ENCODE results near the gene YKT6. TPM values are rescaled to one million over a fixed set of nuclear protein-coding genes. Genes with fewer than 3 reads are reported as not detected.

The YKT6 gene
- total RNA-seq, 1 donor from 2014 or later, result 53.3 TPM

DNA sequence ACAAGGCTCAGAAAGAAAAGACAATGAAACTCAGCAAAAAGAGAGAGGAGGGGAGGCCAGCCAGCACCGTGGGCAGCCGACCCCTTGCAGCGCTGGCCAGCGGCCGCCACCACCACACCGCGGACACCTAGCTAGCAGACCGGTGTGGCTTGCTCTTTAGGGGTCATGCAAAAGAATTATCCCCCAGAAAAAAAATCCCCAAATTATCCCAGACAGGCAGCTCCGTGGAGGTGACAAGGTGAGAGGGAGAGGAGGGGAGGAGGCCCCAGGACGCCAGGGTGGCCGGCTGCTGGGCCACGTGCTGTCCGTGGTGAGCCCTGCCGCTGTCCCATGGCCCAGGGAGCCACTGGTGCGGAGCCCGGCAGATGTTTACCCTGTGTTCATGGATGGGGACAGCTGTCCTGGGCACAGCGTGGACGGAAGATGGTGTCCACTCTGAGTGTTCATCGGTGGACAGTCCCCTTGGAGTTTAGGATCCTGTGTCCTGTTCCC is 16.5 kb downstream of the YKT6 start:
- peak; percentile 9 for DNase-seq
- TF ChIP-seq, protein P1, sequence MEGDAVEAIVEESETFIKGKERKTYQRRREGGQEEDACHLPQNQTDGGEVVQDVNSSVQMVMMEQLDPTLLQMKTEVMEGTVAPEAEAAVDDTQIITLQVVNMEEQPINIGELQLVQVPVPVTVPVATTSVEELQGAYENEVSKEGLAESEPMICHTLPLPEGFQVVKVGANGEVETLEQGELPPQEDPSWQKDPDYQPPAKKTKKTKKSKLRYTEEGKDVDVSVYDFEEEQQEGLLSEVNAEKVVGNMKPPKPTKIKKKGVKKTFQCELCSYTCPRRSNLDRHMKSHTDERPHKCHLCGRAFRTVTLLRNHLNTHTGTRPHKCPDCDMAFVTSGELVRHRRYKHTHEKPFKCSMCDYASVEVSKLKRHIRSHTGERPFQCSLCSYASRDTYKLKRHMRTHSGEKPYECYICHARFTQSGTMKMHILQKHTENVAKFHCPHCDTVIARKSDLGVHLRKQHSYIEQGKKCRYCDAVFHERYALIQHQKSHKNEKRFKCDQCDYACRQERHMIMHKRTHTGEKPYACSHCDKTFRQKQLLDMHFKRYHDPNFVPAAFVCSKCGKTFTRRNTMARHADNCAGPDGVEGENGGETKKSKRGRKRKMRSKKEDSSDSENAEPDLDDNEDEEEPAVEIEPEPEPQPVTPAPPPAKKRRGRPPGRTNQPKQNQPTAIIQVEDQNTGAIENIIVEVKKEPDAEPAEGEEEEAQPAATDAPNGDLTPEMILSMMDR (IDR thresholded peaks at IDR 0.05; ENCODE audit: borderline replicate concordance), result no peak
- Histone ChIP-seq H3K4me1 (no peaks in the 10 kb centered on the region), H3K27ac (replicated peaks) (no peak overlapping the region), H3K9me3 (replicated peaks) (no peaks in the 10 kb centered on the region), H3K4me3 (no peak overlapping the region), H3K36me3 (peaks cover 19% of the 10 kb centered on the region), H3K27me3 (ENCODE audit: low read depth) (peaks cover 5% of the 10 kb centered on the region)
- intact Hi-C loops (cut with micrococcal nuclease), result no loop called here

DNA sequence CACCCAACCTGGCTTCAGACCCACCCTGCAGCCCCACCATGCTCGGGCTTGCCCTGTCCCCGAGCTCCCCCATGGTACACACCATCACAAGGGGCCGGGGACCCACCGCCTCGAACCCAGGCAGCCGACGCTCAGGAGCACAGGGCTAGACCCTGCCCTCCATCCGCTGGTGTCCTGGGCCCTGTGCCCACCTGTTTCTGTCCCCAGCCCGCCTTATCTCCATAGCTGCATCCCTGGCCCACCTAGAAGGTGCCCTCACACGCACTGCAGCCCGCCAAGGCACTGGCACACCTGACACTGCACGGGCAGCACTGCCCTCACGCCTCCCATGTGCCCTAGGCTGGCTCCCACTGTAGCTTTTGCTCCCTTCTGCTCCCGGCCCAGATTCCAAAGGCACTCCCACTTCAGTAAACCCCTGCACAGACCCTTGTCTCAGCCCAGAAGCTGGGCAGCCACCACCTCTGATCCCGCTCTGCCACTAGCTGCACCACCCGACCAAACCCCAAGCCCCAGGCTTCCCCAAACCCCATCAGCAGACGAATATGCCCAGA is 17.1 kb downstream of the YKT6 start:
- no peaks in the 10 kb centered on the region for H3K4me1 ChIP-seq
- no peak overlapping the region for H3K4me3 ChIP-seq
- TF ChIP-seq, protein P1 (IDR thresholded peaks at IDR 0.05; ENCODE audit: borderline replicate concordance), result no peak
- peak; percentile 11 for DNase-seq
- H3K27me3 ChIP-seq (ENCODE audit: low read depth), result peaks cover 5% of the 10 kb centered on the region
- peaks cover 12% of the 10 kb centered on the region for H3K36me3 ChIP-seq
- intact Hi-C loops (cut with micrococcal nuclease), result no loop called here
- H3K9me3 ChIP-seq (replicated peaks), result no peaks in the 10 kb centered on the region
- no peak overlapping the region for H3K27ac ChIP-seq (replicated peaks)

DNA sequence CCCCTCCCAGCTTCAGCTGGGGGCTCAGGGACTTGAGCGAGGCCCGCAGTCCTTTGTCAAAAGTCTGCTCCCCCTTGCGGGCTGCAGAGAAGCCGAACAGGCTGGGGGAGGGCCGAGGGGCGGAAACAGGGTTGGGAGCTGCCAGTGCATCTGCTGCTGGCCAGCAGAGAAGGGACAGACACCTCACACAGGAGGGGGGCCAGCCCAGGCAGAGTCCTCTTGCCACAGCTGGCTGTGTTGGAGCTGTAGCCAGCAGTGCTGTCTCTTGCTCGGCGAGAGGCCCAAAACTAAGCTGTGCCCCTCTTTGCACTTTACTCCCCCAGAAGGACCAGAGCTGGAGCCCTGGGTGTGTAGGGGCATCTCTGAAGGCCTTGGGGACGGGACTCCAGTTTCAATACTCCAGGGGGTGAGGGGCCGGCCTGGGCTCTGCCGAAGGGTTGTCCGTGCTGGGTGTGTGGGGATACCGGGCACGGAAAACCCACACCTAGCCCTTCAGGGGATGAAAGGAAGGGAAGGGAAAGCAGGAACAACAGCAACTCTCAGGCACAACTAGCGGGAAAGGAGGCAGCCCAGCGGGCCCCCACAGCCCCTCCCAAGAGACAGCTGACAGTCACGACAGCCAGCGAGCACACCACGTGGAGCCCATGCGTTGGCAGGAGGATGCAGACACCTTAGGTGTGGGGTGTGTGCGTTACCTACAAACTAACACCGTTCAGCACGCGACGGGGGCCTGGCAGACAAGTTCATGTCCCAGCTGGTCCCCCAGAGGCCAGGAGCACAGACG is 17.8 kb downstream of the YKT6 start:
- Histone ChIP-seq H3K9me3 (replicated peaks) (no peaks in the 10 kb centered on the region), H3K27me3 (ENCODE audit: low read depth) (peaks cover 5% of the 10 kb centered on the region), H3K4me1 (no peaks in the 10 kb centered on the region), H3K36me3 (peaks cover 5% of the 10 kb centered on the region), H3K27ac (replicated peaks) (no peak overlapping the region), H3K4me3 (no peak overlapping the region)
- peak; percentile 7 for DNase-seq
- TF ChIP-seq, protein P1 (IDR thresholded peaks at IDR 0.05; ENCODE audit: borderline replicate concordance), result no peak
- intact Hi-C loops (cut with micrococcal nuclease), result no loop called here

DNA sequence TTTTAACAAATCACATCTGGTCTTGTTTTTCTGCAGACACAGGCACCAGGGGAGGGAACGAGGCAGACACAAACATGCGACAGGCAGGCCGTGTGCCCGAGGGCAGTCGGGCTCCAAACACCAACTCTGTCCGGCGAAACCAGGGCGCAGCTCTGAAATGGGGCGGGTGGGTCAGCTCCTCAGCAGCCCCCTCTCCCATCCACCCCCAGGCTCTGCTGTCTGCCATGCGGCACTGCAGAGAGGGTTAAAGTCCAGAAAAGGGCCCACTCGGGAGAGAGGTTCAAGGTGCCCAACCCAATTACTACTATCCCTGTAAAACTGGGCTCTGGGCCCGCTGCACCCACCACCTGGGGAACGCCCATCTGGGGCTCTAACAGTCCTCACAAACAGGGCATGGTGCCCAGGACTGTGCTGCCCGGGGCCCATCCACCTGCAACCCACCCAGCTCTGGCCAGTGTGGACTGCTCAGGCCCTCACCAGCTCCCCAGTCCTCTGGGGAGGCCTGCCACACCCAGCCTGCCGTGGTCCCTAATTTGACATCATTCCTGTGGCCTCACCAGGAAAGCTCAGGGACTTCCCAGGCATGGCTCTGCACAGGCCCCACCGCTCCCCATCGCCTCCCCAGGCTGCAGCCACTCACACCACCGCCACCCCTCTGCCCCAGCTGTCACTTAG is 18.7 kb downstream of the YKT6 start:
- peaks cover 5% of the 10 kb centered on the region for H3K27me3 ChIP-seq (ENCODE audit: low read depth)
- TF ChIP-seq, protein P1 (IDR thresholded peaks at IDR 0.05; ENCODE audit: borderline replicate concordance), result no peak
- DNase-seq, result peak; percentile 11
- H3K36me3 ChIP-seq, result peaks cover 5% of the 10 kb centered on the region
- H3K9me3 ChIP-seq (replicated peaks), result no peaks in the 10 kb centered on the region
- H3K27ac ChIP-seq (replicated peaks), result no peak overlapping the region
- H3K4me3 ChIP-seq, result no peak overlapping the region
- no peaks in the 10 kb centered on the region for H3K4me1 ChIP-seq
- intact Hi-C loops (cut with micrococcal nuclease), result no loop called here

DNA sequence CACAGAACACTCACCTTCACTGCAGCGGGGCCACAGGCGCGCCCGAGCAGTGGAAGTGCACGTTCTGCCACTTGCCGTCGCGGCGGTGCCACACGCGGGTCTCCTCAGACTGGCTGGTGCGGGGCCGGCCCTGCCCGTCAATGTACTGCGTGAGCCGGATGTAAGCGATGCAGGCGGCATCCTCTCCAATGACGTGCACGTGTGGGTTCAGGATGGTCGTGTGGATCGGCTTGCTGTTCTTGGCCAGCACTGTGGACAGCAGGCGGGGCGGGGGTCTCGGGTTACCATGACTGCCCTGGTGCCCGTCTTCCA is 19.2 kb downstream of the YKT6 start:
- DNase-seq, result peak; percentile 9
- intact Hi-C loops (cut with micrococcal nuclease), result no loop called here
- H3K27ac ChIP-seq (replicated peaks), result no peak overlapping the region

More for the DNA sequence above, 19.2 kb downstream of the YKT6 start:
- Histone ChIP-seq H3K36me3 (peaks cover 5% of the 10 kb centered on the region), H3K4me1 (no peaks in the 10 kb centered on the region), H3K27me3 (ENCODE audit: low read depth) (peaks cover 10% of the 10 kb centered on the region), H3K4me3 (no peak overlapping the region), H3K9me3 (replicated peaks) (no peaks in the 10 kb centered on the region)
- TF ChIP-seq, protein P1 (IDR thresholded peaks at IDR 0.05; ENCODE audit: borderline replicate concordance), result no peak

All from left ventricle myocardium inferior (tissue), 1 donor.